OCI-LY1 (cell line): ENCODE measurements around the gene PARS2.

ENCODE experiments used
- EZH2 ChIP-seq: fragments of 200-600 bp; sonication (generic), shearing (Covaris generic); IDR thresholded peaks from 2 replicates; pipeline ENCODE4 v1.8.0; 2017; ENCODE audit warnings: borderline replicate concordance, mixed run types, mild to moderate bottlenecking, antibody characterized with exemption, low read length, moderate library complexity, mixed read lengths
- TF ChIP-seq, protein P1 (sequence below): fragments of 200-600 bp; sonication (generic), shearing (Covaris generic); IDR thresholded peaks from 2 replicates; pipeline ENCODE4 v1.5.1; 2017; ENCODE audit warnings: mild to moderate bottlenecking, antibody characterized with exemption, low read length, moderate library complexity, mixed read lengths

DNA sequence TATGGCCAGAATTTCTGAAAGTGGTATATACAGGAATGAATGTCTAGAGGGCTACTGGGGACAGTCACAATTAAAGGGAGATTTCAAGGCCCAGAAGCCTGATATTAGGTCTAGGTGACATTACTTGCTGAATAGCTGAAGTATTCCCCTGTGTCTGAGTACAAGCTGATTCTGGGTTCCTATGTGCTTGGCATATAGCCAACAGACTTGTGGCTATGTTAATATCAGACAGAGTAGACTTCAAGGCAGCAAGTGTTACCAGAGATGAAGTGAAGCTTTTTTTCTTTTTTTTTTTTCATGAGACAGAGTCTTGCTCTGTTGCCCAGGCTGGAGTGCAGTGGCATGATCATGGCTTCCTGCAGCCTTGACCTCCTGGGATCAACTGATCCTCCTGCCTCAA, 40.3 kb downstream of the PARS2 start:
- TF ChIP-seq, protein P1, sequence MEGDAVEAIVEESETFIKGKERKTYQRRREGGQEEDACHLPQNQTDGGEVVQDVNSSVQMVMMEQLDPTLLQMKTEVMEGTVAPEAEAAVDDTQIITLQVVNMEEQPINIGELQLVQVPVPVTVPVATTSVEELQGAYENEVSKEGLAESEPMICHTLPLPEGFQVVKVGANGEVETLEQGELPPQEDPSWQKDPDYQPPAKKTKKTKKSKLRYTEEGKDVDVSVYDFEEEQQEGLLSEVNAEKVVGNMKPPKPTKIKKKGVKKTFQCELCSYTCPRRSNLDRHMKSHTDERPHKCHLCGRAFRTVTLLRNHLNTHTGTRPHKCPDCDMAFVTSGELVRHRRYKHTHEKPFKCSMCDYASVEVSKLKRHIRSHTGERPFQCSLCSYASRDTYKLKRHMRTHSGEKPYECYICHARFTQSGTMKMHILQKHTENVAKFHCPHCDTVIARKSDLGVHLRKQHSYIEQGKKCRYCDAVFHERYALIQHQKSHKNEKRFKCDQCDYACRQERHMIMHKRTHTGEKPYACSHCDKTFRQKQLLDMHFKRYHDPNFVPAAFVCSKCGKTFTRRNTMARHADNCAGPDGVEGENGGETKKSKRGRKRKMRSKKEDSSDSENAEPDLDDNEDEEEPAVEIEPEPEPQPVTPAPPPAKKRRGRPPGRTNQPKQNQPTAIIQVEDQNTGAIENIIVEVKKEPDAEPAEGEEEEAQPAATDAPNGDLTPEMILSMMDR = no peak
- no peak for TF ChIP-seq EZH2
